PC-9 (cell line): ENCODE measurements around the gene DIPK1B. TPM values are rescaled to one million over a fixed set of nuclear protein-coding genes. Genes with fewer than 3 reads are reported as not detected.

ENCODE experiments used
- BruUV-seq: library from RNA; stranded (reverse); fragments of 400-500 nt; replicated peaks from 2 replicates; lab custom pipeline; 2021; lab: Mats Ljungman, UMichigan
- CTCF ChIA-PET: fragments of 300-600 bp; sonication (Branson Sonifier 250); formaldehyde crosslinking; loops from one replicate; lab custom pipeline; 2022; ENCODE audit warnings: antibody characterized with exemption; lab: Charles Lee
- POLR2A ChIA-PET: fragments of 300-600 bp; sonication (Branson Sonifier 250); formaldehyde crosslinking; loops from one replicate; lab custom pipeline; 2022; ENCODE audit warnings: antibody characterized with exemption; ENCODE audit not compliant: unreplicated experiment; lab: Charles Lee
- DNase-seq, 2 experiments: peaks; one replicate each; pipeline versions ENCODE4 v3.0.0 to v3.0.0-alpha.2; 2015 to 2022; ENCODE audit warnings: mixed read lengths in 1 of 2
- H2AFZ ChIP-seq: fragments of 200-600 bp; sonication (generic); 2 replicates; pipeline ENCODE4 v1.8.1; 2017; ENCODE audit warnings: antibody characterized with exemption
- H3F3A ChIP-seq: fragments of 200-600 bp; sonication (generic); 2 replicates; pipeline ENCODE4 v1.8.1; 2017; ENCODE audit warnings: antibody characterized with exemption, mild to moderate bottlenecking, low read depth; ENCODE audit not compliant: insufficient read depth
- H3K27ac ChIP-seq: fragments of 200-600 bp; sonication (generic); 2 replicates; pipeline ENCODE4 v1.6.1; 2016; ENCODE audit warnings: mixed run types
- H3K27me3 ChIP-seq: fragments of 200-600 bp; sonication (generic); 2 replicates; pipeline ENCODE4 v1.6.1; 2016; ENCODE audit warnings: low read depth, mixed run types; ENCODE audit not compliant: insufficient read depth
- H3K36me3 ChIP-seq: fragments of 200-600 bp; sonication (generic); 2 replicates; pipeline ENCODE4 v1.6.1; 2016; ENCODE audit warnings: low read depth, mixed run types
- H3K4me1 ChIP-seq: fragments of 200-600 bp; sonication (generic); replicated peaks from 2 replicates; pipeline ENCODE4 v1.6.1; 2016; ENCODE audit warnings: mixed run types; ENCODE audit not compliant: insufficient read depth
- H3K4me2 ChIP-seq: fragments of 200-600 bp; sonication (generic); 2 replicates; pipeline ENCODE4 v1.6.1; 2017; ENCODE audit warnings: mixed run types
- H3K4me3 ChIP-seq: fragments of 200-600 bp; sonication (generic); 2 replicates; pipeline ENCODE4 v1.6.1; 2016; ENCODE audit warnings: mixed run types
- H3K79me2 ChIP-seq: fragments of 200-600 bp; sonication (generic); 2 replicates; pipeline ENCODE4 v1.6.1; 2017; ENCODE audit warnings: low read depth, mixed run types
- H3K9me2 ChIP-seq: fragments of 200-600 bp; sonication (generic); 2 replicates; pipeline ENCODE4 v1.8.1; 2017; ENCODE audit warnings: mild to moderate bottlenecking; ENCODE audit not compliant: insufficient read depth
- H3K9me3 ChIP-seq: fragments of 200-600 bp; sonication (generic); 2 replicates; pipeline ENCODE4 v1.8.1; 2016; ENCODE audit warnings: low read depth; ENCODE audit not compliant: insufficient read depth
- H4K20me1 ChIP-seq: fragments of 200-600 bp; sonication (generic); 2 replicates; pipeline ENCODE4 v1.8.1; 2017; ENCODE audit not compliant: insufficient read depth
- EZH2 ChIP-seq: fragments of 200-600 bp; sonication (generic); IDR thresholded peaks from 2 replicates; pipeline ENCODE4 v1.8.0; 2017; ENCODE audit warnings: antibody characterized with exemption, low read depth
- intact Hi-C: fragments of 100-400 bp; cut with micrococcal nuclease; formaldehyde crosslinking; loops from one replicate; pipeline ENCODE4 v1.10.0; 2022; ENCODE audit not compliant: unreplicated experiment
- total RNA-seq: library from RNA; stranded (reverse); gene quantifications from 2 replicates; pipeline ENCODE4 v1.2.3, GENCODE V29; 2021
- TF ChIP-seq, protein P1 (sequence below): fragments of 200-600 bp; sonication (generic); conservative IDR thresholded peaks from 2 replicates; pipeline ENCODE4 v1.6.1; 2017; ENCODE audit warnings: mixed run types, antibody characterized with exemption, mild to moderate bottlenecking, moderate library complexity

The DIPK1B gene
- total RNA-seq, 1 experiment from 2014 or later = 19.0 TPM

GRCh38 chr9:136746155-136746490, 33.8 kb downstream of the DIPK1B start:
- intact Hi-C loops = no loop called here
- no peak overlapping the region for H3K4me2 ChIP-seq
- POLR2A ChIA-PET = no interaction called here
- CTCF ChIA-PET = interaction anchor here (0.6 kb wide), 1 partner anchor 255 kb away, joined by 9 read pairs; no protein-coding TSS in a partner anchor
- H3K4me1 ChIP-seq = no peaks in the 10 kb centered on the region
- DNase-seq = no peak
- H3K27me3 ChIP-seq = peaks cover 75% of the 10 kb centered on the region
- H3K9me3 ChIP-seq = no peaks in the 10 kb centered on the region
- no peaks in the 10 kb centered on the region for H3K9me2 ChIP-seq
- no peak overlapping the region for H3K27ac ChIP-seq
- H2AFZ ChIP-seq = no peak overlapping the region
- no peaks in the 10 kb centered on the region for H3K79me2 ChIP-seq
- no peaks in the 10 kb centered on the region for H3K36me3 ChIP-seq
- no peak for TF ChIP-seq EZH2
- TF ChIP-seq, protein P1, sequence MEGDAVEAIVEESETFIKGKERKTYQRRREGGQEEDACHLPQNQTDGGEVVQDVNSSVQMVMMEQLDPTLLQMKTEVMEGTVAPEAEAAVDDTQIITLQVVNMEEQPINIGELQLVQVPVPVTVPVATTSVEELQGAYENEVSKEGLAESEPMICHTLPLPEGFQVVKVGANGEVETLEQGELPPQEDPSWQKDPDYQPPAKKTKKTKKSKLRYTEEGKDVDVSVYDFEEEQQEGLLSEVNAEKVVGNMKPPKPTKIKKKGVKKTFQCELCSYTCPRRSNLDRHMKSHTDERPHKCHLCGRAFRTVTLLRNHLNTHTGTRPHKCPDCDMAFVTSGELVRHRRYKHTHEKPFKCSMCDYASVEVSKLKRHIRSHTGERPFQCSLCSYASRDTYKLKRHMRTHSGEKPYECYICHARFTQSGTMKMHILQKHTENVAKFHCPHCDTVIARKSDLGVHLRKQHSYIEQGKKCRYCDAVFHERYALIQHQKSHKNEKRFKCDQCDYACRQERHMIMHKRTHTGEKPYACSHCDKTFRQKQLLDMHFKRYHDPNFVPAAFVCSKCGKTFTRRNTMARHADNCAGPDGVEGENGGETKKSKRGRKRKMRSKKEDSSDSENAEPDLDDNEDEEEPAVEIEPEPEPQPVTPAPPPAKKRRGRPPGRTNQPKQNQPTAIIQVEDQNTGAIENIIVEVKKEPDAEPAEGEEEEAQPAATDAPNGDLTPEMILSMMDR = no peak
- H3K4me3 ChIP-seq = no peak overlapping the region
- H3F3A ChIP-seq = no peaks in the 10 kb centered on the region
- no peaks in the 10 kb centered on the region for H4K20me1 ChIP-seq
- no TSS peak for BruUV-seq

- intact Hi-C loops = no loop called here
- CTCF ChIA-PET = no interaction called here
- H3K27ac ChIP-seq = no peak overlapping the region
- H3F3A ChIP-seq = no peaks in the 10 kb centered on the region
- no peak for TF ChIP-seq EZH2
- TF ChIP-seq, protein P1 = no peak
- H3K27me3 ChIP-seq = peaks cover 75% of the 10 kb centered on the region
- no peaks in the 10 kb centered on the region for H4K20me1 ChIP-seq
- no peak for DNase-seq
- POLR2A ChIA-PET = no interaction called here
- no peak overlapping the region for H3K4me3 ChIP-seq
- H3K79me2 ChIP-seq = no peaks in the 10 kb centered on the region
- peaks cover 1% of the 10 kb centered on the region; the same call in 1 of the 2 replicates for H3K9me3 ChIP-seq
- no peak overlapping the region for H3K4me2 ChIP-seq
- H2AFZ ChIP-seq = no peak overlapping the region
- H3K9me2 ChIP-seq = no peaks in the 10 kb centered on the region
- H3K4me1 ChIP-seq = no peaks in the 10 kb centered on the region
- BruUV-seq = no TSS peak
- H3K36me3 ChIP-seq = no peaks in the 10 kb centered on the region
Measured at GRCh38 chr9:136746621-136747020, 34.2 kb downstream of the DIPK1B start.

DNA sequence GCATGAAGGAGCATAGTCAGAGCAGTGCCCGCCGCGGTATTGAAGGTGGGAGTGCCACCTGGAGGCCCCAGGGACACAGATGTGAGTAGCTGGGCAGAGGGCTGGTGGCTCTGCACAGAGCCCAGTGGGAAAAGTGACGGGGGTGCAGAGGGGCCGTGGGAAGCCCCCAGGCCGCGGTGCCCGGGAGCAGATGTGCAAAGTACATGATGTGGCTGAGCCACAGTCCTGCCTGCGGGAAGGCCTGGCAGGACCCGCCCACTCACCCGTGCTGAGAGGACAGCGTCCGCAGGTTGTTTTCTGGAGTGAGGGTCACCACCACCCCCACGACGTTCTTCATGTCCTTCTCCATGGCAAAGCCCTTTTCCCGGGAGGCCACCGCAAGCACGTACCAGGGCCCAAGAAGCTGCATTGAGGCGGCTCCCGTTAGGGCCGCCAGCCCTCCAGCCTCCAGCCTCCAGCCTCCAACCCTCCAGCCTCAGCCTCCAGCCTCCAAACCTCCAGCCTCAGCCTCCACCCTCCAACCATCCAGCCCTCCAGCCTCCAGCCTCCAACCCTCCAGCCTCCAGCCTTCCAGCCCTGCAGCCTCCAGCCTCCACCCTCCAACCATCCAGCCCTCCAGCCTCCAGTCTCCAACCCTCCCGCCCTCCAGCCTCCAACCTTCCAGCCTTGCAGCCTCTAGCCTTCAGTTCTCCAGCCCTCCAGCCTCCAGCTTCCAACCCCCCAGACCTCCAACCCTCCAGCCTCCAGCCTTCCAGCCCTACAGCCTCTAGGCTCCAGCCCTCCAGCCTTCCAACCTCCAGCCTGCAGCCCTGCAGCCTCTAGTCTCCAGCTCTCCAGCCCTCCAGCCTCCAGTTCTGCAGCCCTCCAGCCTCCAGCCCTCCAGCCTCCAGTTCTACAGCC, 35.0 kb downstream of the DIPK1B start:
- Histone ChIP-seq H3K27me3 (peaks cover 75% of the 10 kb centered on the region), H3K9me3 (peaks cover 8% of the 10 kb centered on the region; the same call in 1 of the 2 replicates), H3K4me2 (no peak overlapping the region), H3K36me3 (no peaks in the 10 kb centered on the region), H3F3A (no peaks in the 10 kb centered on the region), H3K27ac (no peak overlapping the region), H3K4me3 (no peak overlapping the region), H3K79me2 (no peaks in the 10 kb centered on the region), H4K20me1 (no peaks in the 10 kb centered on the region), H3K4me1 (no peaks in the 10 kb centered on the region), H3K9me2 (no peaks in the 10 kb centered on the region), H2AFZ (no peak overlapping the region)
- ChIA-PET POLR2A (no interaction called here), CTCF (no interaction called here)
- no TSS peak for BruUV-seq
- DNase-seq = no peak
- intact Hi-C loops = no loop called here
- no peak for TF ChIP-seq EZH2
- TF ChIP-seq, protein P1 = no peak
